Measurements from ENCODE around the gene MAGI2.

The MAGI2 gene

DNA sequence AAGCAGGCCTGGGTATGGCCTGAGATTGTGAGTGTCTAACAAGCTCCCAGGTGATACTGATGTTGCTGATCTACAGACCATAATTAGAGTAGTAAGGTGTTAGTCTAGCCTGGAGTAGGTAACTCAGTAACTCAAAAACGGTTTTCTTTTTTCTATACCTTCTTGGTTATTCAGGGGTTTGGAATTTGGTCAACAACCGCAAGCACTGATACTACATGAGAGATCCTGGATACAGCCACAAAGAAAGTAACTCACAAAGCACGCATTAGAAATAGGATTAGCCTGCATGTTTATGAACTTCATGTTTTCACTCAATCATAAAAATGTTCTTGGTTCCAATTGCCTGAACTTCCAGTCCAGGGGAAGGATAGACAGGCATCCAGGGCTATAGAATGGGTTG lies 803.5 kb downstream of the MAGI2 start:
- no peak for TF ChIP-seq CTCF (IDR thresholded peaks at IDR 0.05; ENCODE audit: low read depth, low read length, missing control alignments)
- no peak for DNase-seq (ENCODE audit: extremely low read depth, low read depth)
- no peak overlapping the region for H3K4me3 ChIP-seq (replicated peaks; ENCODE audit: low read depth, low read length)

- no peak for TF ChIP-seq CTCF (IDR thresholded peaks at IDR 0.05; ENCODE audit: low read depth, low read length, missing control alignments)
Measured at GRCh38 chr7:78649236-78649635, 804.2 kb downstream of the MAGI2 start.

DNA sequence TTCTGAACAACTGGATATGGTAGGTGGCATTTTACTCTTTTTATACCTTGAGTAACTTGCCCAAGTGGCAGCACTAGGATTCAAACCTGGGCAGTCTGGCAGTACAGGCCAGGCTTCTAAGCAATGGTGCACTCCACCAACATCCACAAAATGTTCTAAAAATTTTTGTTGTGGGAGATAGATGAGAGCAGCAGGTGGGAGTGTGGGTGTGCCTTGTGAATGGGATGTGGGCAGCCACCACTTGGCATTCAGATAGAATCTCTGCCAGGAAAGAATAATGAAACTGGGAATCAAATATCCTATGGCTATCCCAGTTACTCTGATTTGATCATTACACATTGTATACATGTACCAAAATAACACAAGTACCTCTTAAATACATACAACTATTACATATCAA lies 810.7 kb downstream of the MAGI2 start:
- DNase-seq (ENCODE audit: extremely low read depth, low read depth) = no peak
- TF ChIP-seq CTCF (IDR thresholded peaks at IDR 0.05; ENCODE audit: low read depth, low read length, missing control alignments) = no peak
- no peak overlapping the region for H3K4me3 ChIP-seq (replicated peaks; ENCODE audit: low read depth, low read length)

More at GRCh38 chr7:78649236-78649635, 804.2 kb downstream of the MAGI2 start:
- H3K4me3 ChIP-seq (replicated peaks; ENCODE audit: low read depth, low read length) = no peak overlapping the region
- DNase-seq (ENCODE audit: extremely low read depth, low read depth) = no peak

- no peak for DNase-seq (ENCODE audit: extremely low read depth, low read depth)
- H3K4me3 ChIP-seq (replicated peaks; ENCODE audit: low read depth, low read length) = no peak overlapping the region
- TF ChIP-seq CTCF (IDR thresholded peaks at IDR 0.05; ENCODE audit: low read depth, low read length, missing control alignments) = no peak
Measured at GRCh38 chr7:78638364-78638763, 815.1 kb downstream of the MAGI2 start.

GRCh38 chr7:78636727-78637126 lies 816.7 kb downstream of the MAGI2 start:
- no peak for DNase-seq (ENCODE audit: extremely low read depth, low read depth)
- H3K4me3 ChIP-seq (replicated peaks; ENCODE audit: low read depth, low read length) = no peak overlapping the region
- TF ChIP-seq CTCF (IDR thresholded peaks at IDR 0.05; ENCODE audit: low read depth, low read length, missing control alignments) = no peak

DNA sequence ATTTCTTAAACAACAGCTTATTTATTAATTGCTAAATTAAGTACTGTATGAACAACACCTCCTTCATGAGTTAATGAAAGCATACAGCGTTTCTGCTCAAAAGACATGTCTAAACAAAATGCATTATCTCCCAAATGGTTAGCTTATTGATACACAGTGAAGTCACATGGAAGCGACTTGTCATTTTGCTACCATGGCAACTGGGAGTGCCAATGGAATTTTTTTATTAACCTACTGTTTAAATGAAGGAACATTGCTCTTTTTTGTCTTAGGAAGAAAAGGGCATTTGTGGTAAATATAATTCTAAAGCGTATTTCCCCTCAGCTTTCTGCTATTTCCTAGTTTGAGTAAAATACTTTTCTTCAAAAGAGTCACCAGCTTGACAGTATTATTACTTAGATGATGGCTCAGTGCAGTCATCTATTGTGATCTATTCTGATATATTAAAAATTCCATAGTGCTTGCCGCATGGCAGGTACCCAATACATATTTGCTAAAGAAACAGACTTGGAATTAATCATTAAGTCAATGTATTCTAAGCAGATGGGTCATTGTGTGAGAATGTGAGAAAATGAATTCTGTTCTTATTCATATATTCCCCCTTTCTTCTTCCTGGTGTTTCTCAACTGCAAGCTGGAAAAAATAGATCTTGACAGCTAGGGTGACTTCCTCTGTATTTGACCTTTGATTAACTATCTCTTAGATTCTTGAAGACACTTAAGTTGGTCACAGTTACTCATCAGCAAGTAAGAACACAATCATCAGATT lies 818.3 kb downstream of the MAGI2 start:
- no peak for DNase-seq (ENCODE audit: extremely low read depth, low read depth)
- no peak for TF ChIP-seq CTCF (IDR thresholded peaks at IDR 0.05; ENCODE audit: low read depth, low read length, missing control alignments)
- H3K4me3 ChIP-seq (replicated peaks; ENCODE audit: low read depth, low read length) = no peak overlapping the region

DNA sequence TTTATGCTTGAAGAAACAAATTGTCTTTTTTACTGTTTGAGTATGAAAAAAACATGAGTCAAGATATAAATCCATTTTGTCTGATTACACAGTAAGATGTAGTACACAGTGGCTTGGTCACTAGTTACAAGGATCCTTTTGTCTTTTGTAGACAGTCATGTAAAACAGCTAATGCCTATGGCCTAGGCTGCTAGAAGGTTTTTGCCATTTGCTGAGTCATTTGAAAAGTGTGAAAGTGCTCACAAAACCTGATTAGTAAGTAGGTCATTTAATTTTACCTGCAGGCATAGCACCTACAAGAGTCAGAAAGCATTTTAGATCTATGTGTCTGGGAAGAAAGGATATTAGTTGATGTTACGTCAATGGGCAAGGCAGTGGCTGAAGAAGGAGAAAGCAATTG lies 819.4 kb downstream of the MAGI2 start:
- no peak for DNase-seq (ENCODE audit: extremely low read depth, low read depth)
- no peak overlapping the region for H3K4me3 ChIP-seq (replicated peaks; ENCODE audit: low read depth, low read length)
- TF ChIP-seq CTCF (IDR thresholded peaks at IDR 0.05; ENCODE audit: low read depth, low read length, missing control alignments) = no peak

All from HFF-Myc (cell line).